ENCODE measurements around the gene CELF1. TPM values are rescaled to one million over a fixed set of nuclear protein-coding genes. Genes with fewer than 3 reads are reported as not detected.

Gene CELF1
- polyA plus RNA-seq, 3 donors = 15.2 to 32.3 (median 29.1) TPM

- WGBS, 3 donors = 82 to 91% (median 85%) methylated on average over 6 of the region's 6 CpGs
- H3K27ac ChIP-seq (ENCODE audit: low read depth, low read length) = no peak overlapping the region
These were observed 135.2 kb downstream of the CELF1 start for GRCh38 chr11:47417712-47418111.

GRCh38 chr11:47415949-47416472, 136.9 kb downstream of the CELF1 start:
- no peak overlapping the region for H3K27ac ChIP-seq (ENCODE audit: low read depth, low read length)
- 24 to 28% (median 25%) methylated on average over 13 of the region's 13 CpGs for WGBS, 3 donors

Other genes with a start within 250 kb of the CELF1 start
- gene MYBPC3, start 200.4 kb downstream of the CELF1 start, polyA plus RNA-seq = 1 to 10 TPM in 1 of 3 donors, under 1 TPM in 2; 0.07 to 3.1 (median 0.68) TPM
- 10 to 100 TPM in 2 of 3 donors, 1 to 10 TPM in 1; 4.9 to 69.3 (median 49.3) TPM for gene SPI1, start 174.6 kb downstream of the CELF1 start, polyA plus RNA-seq
- gene SLC39A13, start 144.5 kb downstream of the CELF1 start, polyA plus RNA-seq = 10 to 100 TPM; 36.4 to 42.0 (median 39.9) TPM
- 100 to 1,000 TPM in 2 of 3 donors, 10 to 100 TPM in 1; 76.2 to 157 (median 134) TPM for gene PSMC3, start 126.7 kb downstream of the CELF1 start, polyA plus RNA-seq
- under 1 TPM in 2 of 3 donors, not detected in 1; 0.21 to 0.59 TPM for gene RAPSN, start 104.0 kb downstream of the CELF1 start, polyA plus RNA-seq
- 10 to 100 TPM; 39.0 to 75.4 (median 52.2) TPM for gene PTPMT1, start 12.5 kb upstream of the CELF1 start, polyA plus RNA-seq
- gene KBTBD4, start 25.8 kb upstream of the CELF1 start, polyA plus RNA-seq = 1 to 10 TPM; 6.9 to 9.7 (median 9.1) TPM
- gene NDUFS3, start 25.9 kb upstream of the CELF1 start, polyA plus RNA-seq = 10 to 100 TPM; 63.6 to 99.6 (median 96.9) TPM
- gene FAM180B, start 33.5 kb upstream of the CELF1 start, polyA plus RNA-seq = 1 to 10 TPM in 1 of 3 donors, under 1 TPM in 1, not detected in 1; 0.43 to 1.8 TPM
- gene C1QTNF4, start 41.3 kb upstream of the CELF1 start, polyA plus RNA-seq = under 1 TPM; 0.45 to 0.74 (median 0.66) TPM
- 10 to 100 TPM; 22.6 to 72.4 (median 53.0) TPM for gene MTCH2, start 89.4 kb upstream of the CELF1 start, polyA plus RNA-seq
- gene AGBL2, start 162.2 kb upstream of the CELF1 start, polyA plus RNA-seq = under 1 TPM; 0.11 to 0.62 (median 0.52) TPM
- gene FNBP4, start 214.2 kb upstream of the CELF1 start, polyA plus RNA-seq = 10 to 100 TPM; 20.8 to 44.2 (median 35.8) TPM